Astrocyte (in vitro differentiated cells and primary cell): ENCODE results near the gene CHKA. TPM values are rescaled to one million over a fixed set of nuclear protein-coding genes. Genes with fewer than 3 reads are reported as not detected.

Experiments used
- DNase-seq: peaks from one replicate; pipeline ENCODE4 v3.0.0-alpha.2; 2010; ENCODE audit warnings: low read depth
- FAIRE-seq: peaks from 2 replicates; lab custom pipeline; 2011; peaks lifted over from hg19 to GRCh38; lab: Jason Lieb, UNC
- H2AFZ ChIP-seq: 2 replicates; pipeline ENCODE4 v1.6.0; 2012; ENCODE audit warnings: low read depth, low read length, inconsistent platforms
- H3K27ac ChIP-seq: 2 replicates; pipeline ENCODE4 v1.5.1; 2011; ENCODE audit warnings: low read depth, low read length, inconsistent platforms
- H3K27me3 ChIP-seq: 2 replicates; pipeline ENCODE4 v1.6.0; 2011; ENCODE audit warnings: low read length, inconsistent platforms; ENCODE audit not compliant: insufficient read depth
- H3K36me3 ChIP-seq: 2 replicates; pipeline ENCODE4 v1.5.1; 2011; ENCODE audit warnings: low read length, inconsistent platforms; ENCODE audit not compliant: insufficient read depth
- H3K4me1 ChIP-seq: 2 replicates; pipeline ENCODE4 v1.5.1; 2011; ENCODE audit warnings: low read length, inconsistent platforms; ENCODE audit not compliant: insufficient read depth
- H3K4me2 ChIP-seq: 2 replicates; pipeline ENCODE4 v1.6.0; 2012; ENCODE audit warnings: low read length, inconsistent platforms
- H3K4me3 ChIP-seq: 2 replicates; pipeline ENCODE4 v1.5.1; 2011; ENCODE audit warnings: low read depth, mild to moderate bottlenecking, low read length, inconsistent platforms; ENCODE audit not compliant: insufficient read depth
- H3K79me2 ChIP-seq: 2 replicates; pipeline ENCODE4 v1.6.0; 2012; ENCODE audit warnings: mild to moderate bottlenecking, low read length, inconsistent platforms; ENCODE audit not compliant: insufficient read depth
- H3K9ac ChIP-seq: 2 replicates; pipeline ENCODE4 v1.6.0; 2012; ENCODE audit warnings: mild to moderate bottlenecking, low read length, inconsistent platforms
- H3K9me3 ChIP-seq: 2 replicates; pipeline ENCODE4 v1.5.1; 2012; ENCODE audit warnings: low read depth, mild to moderate bottlenecking, low read length, inconsistent platforms; ENCODE audit not compliant: insufficient read depth
- H4K20me1 ChIP-seq: 2 replicates; pipeline ENCODE4 v1.6.0; 2012; ENCODE audit warnings: low read length, inconsistent platforms; ENCODE audit not compliant: insufficient read depth
- H3K27ac Mint-ChIP-seq: one replicate; pipeline ENCODE4 v1.8.0; 2021; ENCODE audit warnings: mild to moderate bottlenecking, mixed read lengths; ENCODE audit not compliant: unreplicated experiment
- H3K27me3 Mint-ChIP-seq: one replicate; pipeline ENCODE4 v1.8.0; 2021; ENCODE audit warnings: low read depth, mixed read lengths; ENCODE audit not compliant: unreplicated experiment
- H3K36me3 Mint-ChIP-seq: one replicate; pipeline ENCODE4 v1.8.0; 2021; ENCODE audit warnings: low read depth, mixed read lengths; ENCODE audit not compliant: unreplicated experiment
- H3K4me1 Mint-ChIP-seq: one replicate; pipeline ENCODE4 v1.8.0; 2021; ENCODE audit warnings: low read depth, mixed read lengths; ENCODE audit not compliant: unreplicated experiment
- H3K4me3 Mint-ChIP-seq: one replicate; pipeline ENCODE4 v1.8.0; 2021; ENCODE audit warnings: mild to moderate bottlenecking, moderate library complexity, mixed read lengths; ENCODE audit not compliant: unreplicated experiment
- H3K9me3 Mint-ChIP-seq: one replicate; pipeline ENCODE4 v1.8.0; 2021; ENCODE audit warnings: mild to moderate bottlenecking, mixed read lengths; ENCODE audit not compliant: unreplicated experiment
- EZH2 ChIP-seq: IDR thresholded peaks from 2 replicates; pipeline ENCODE4 v1.6.1; 2012; ENCODE audit warnings: mild to moderate bottlenecking, low read length, inconsistent platforms; ENCODE audit not compliant: insufficient read depth
- total RNA-seq: library from RNA; stranded (reverse); gene quantifications from 2 replicates; pipeline ENCODE4 v1.2.1, GENCODE V29; 2021
- TF ChIP-seq, protein P1 (sequence below): IDR thresholded peaks from 2 replicates; pipeline ENCODE4 v1.5.1; 2011; ENCODE audit warnings: low read depth, mild to moderate bottlenecking, inconsistent platforms, low read length, moderate library complexity; ENCODE audit not compliant: insufficient read depth

Gene CHKA
- total RNA-seq, 1 donor from 2014 or later, result 37.7 TPM

DNA sequence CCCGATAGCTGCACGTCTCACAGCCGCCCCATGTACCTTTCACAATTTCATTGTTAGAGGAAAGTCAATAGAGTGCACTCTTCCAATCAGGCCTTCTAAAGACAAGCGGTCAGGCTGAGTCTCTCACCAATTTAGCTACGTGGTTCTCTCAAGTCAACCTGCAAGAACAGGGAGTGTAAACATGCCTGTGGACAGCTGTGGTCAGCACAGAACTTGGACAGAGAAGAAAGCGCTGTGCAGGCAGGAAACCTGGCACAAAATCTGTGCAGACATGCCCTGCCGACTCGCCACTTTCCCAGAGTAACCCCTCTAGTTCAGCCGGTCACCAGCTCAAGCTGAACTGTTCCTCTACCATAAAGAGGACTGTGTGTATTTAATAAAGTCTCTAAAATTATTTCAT, 39.5 kb downstream of the CHKA start:
- no peak overlapping the region for H3K4me3 ChIP-seq
- Mint-ChIP-seq H3K4me1 (peaks cover 11% of the 10 kb centered on the region), H3K27me3 (no peaks in the 10 kb centered on the region), H3K27ac (peak overlapping the region; percentile 11), H3K9me3 (no peaks in the 10 kb centered on the region), H3K36me3 (peaks cover 20% of the 10 kb centered on the region), H3K4me3 (no peak overlapping the region)
- H3K79me2 ChIP-seq, result no peaks in the 10 kb centered on the region
- TF ChIP-seq, protein P1, sequence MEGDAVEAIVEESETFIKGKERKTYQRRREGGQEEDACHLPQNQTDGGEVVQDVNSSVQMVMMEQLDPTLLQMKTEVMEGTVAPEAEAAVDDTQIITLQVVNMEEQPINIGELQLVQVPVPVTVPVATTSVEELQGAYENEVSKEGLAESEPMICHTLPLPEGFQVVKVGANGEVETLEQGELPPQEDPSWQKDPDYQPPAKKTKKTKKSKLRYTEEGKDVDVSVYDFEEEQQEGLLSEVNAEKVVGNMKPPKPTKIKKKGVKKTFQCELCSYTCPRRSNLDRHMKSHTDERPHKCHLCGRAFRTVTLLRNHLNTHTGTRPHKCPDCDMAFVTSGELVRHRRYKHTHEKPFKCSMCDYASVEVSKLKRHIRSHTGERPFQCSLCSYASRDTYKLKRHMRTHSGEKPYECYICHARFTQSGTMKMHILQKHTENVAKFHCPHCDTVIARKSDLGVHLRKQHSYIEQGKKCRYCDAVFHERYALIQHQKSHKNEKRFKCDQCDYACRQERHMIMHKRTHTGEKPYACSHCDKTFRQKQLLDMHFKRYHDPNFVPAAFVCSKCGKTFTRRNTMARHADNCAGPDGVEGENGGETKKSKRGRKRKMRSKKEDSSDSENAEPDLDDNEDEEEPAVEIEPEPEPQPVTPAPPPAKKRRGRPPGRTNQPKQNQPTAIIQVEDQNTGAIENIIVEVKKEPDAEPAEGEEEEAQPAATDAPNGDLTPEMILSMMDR, result no peak
- TF ChIP-seq EZH2, result no peak
- no peak overlapping the region for H2AFZ ChIP-seq
- H3K27me3 ChIP-seq, result no peaks in the 10 kb centered on the region
- no peak overlapping the region for H3K27ac ChIP-seq
- no peak overlapping the region for H3K4me2 ChIP-seq
- peak; percentile 36 for DNase-seq
- no peaks in the 10 kb centered on the region for H3K4me1 ChIP-seq
- H3K9me3 ChIP-seq, result no peaks in the 10 kb centered on the region
- FAIRE-seq, result no peak
- no peaks in the 10 kb centered on the region for H3K36me3 ChIP-seq
- H4K20me1 ChIP-seq, result no peaks in the 10 kb centered on the region
- no peak overlapping the region for H3K9ac ChIP-seq

DNA sequence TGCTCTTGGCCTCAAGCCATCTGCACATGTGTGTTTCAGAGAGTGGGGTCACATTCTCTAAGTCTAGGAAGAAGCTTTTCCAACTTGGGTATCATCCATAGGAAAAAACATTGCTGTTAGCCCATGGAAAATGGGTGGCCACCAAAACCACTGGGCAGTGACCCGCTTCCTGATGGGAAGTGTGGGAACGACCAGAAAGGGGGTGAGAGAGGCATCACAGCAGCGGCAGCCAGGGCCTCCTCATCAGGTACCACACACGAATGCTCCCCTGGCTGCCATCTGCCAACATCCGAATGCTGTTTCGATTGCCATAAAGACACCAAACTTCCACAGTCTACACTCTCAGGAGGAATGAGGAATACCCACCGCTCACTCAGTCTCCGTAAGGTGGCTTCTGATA, 40.3 kb downstream of the CHKA start:
- H3K4me1 Mint-ChIP-seq, result peaks cover 11% of the 10 kb centered on the region
- Histone ChIP-seq H3K27ac (no peak overlapping the region), H3K4me3 (no peak overlapping the region), H3K9ac (no peak overlapping the region), H3K4me2 (no peak overlapping the region), H3K36me3 (no peaks in the 10 kb centered on the region), H4K20me1 (no peaks in the 10 kb centered on the region), H3K4me1 (no peaks in the 10 kb centered on the region), H3K27me3 (no peaks in the 10 kb centered on the region), H2AFZ (no peak overlapping the region), H3K9me3 (no peaks in the 10 kb centered on the region), H3K79me2 (no peaks in the 10 kb centered on the region)
- no peak overlapping the region for H3K27ac Mint-ChIP-seq
- no peak overlapping the region for H3K4me3 Mint-ChIP-seq
- FAIRE-seq, result no peak
- peaks cover 20% of the 10 kb centered on the region for H3K36me3 Mint-ChIP-seq
- no peak for DNase-seq
- no peaks in the 10 kb centered on the region for H3K9me3 Mint-ChIP-seq
- TF ChIP-seq, protein P1, result no peak
- no peaks in the 10 kb centered on the region for H3K27me3 Mint-ChIP-seq

DNA sequence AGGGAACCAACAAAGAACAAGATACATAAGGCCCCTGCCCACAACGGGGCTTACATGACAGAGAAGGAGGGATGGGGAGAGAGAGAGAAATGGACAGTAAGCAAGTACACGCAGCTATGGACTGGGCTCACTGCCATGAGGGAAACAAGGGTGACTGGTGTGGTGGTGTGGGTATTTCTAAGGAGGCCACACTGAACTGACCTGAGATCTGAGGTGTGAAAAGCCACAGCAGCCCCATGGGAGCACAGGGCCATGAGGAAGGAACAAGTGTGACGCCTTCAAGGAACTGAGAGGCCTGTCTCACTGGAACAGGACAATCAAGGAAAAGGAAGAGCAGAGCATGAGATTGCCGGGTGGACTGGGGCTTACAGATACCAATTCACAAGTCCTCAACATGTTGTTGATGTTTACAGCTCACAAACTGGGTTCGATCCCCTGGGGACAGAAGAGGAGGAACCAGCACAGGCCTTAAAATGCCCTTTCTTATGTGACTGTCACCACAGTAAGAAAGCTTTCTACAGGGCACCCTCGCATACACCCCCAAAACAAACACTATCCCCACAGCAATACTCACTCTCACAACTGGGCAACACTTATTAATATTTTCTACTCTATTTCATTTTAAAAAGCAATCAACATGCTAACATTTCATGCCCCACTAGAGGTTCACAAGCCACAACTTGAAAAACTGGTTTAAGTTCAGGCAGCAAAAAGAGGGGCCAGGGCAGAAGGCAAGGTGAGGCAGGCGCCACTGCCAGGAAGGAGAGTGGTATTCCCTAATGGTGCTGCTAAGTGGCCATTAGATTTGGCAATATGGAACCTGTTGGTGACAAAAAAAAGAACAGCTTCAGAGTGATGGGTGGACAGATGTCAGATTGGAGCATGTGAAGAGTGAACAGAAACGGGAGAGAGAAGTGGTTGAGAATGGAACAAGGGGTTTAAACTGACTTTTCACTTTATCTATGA, 43.3 kb downstream of the CHKA start:
- no peak overlapping the region for H3K27ac Mint-ChIP-seq
- FAIRE-seq (no peak), DNase-seq (no peak)
- peaks cover 32% of the 10 kb centered on the region for H3K36me3 Mint-ChIP-seq
- H3K36me3 ChIP-seq, result no peaks in the 10 kb centered on the region
- H3K27me3 Mint-ChIP-seq, result no peaks in the 10 kb centered on the region
- no peak overlapping the region for H3K27ac ChIP-seq
- no peak overlapping the region for H3K4me3 Mint-ChIP-seq
- no peaks in the 10 kb centered on the region for H3K4me1 ChIP-seq
- H3K79me2 ChIP-seq, result no peaks in the 10 kb centered on the region
- no peak overlapping the region for H2AFZ ChIP-seq
- TF ChIP-seq, protein P1, result no peak
- no peak for TF ChIP-seq EZH2
- H3K9me3 Mint-ChIP-seq, result no peaks in the 10 kb centered on the region
- no peaks in the 10 kb centered on the region for H3K9me3 ChIP-seq
- H3K4me3 ChIP-seq, result no peak overlapping the region
- peaks cover 9% of the 10 kb centered on the region for H3K4me1 Mint-ChIP-seq
- no peaks in the 10 kb centered on the region for H4K20me1 ChIP-seq
- no peak overlapping the region for H3K9ac ChIP-seq
- H3K27me3 ChIP-seq, result no peaks in the 10 kb centered on the region
- H3K4me2 ChIP-seq, result no peak overlapping the region
